ENCODE data around the gene AGXT2.

- no peak for TF ChIP-seq POLR2A (IDR thresholded peaks at IDR 0.05)
- no peak for TF ChIP-seq CTCF (IDR thresholded peaks at IDR 0.05)
Observed at GRCh38 chr5:35026941-35027340, 20.8 kb downstream of the AGXT2 start.

Data from stomach (tissue), 4 donors.